Activated CD8-positive, alpha-beta T cell treated with anti-CD3 and anti-CD28 coated beads, Interleukin-2, amount 10 ng/mL, durations not matched to agents 7 days and 5 days (primary cell): ENCODE measurements around the gene NCAPH2. TPM values are rescaled to one million over a fixed set of nuclear protein-coding genes. Genes with fewer than 3 reads are reported as not detected.
A peak's percentile ranks its signal among the peaks of the same experiment; 100 is the strongest.

Experiments
- ATAC-seq: fragments of 150-1000 bp; cut with Tn5 transposase; one replicate; pipeline ENCODE4 v1.10.0; 2021; ENCODE audit warnings: moderate library complexity
- CTCF ChIA-PET: fragments of 350-600 bp; sonication (Branson Sonifier 250); formaldehyde crosslinking; loops from one replicate; lab custom pipeline; 2021; ENCODE audit warnings: antibody characterized with exemption; lab: Charles Lee
- POLR2A ChIA-PET: fragments of 350-600 bp; sonication (Branson Sonifier 250); formaldehyde crosslinking; loops from one replicate; lab custom pipeline; 2021; ENCODE audit warnings: antibody characterized with exemption; lab: Charles Lee
- DNase-seq: peaks from one replicate; pipeline ENCODE4 v3.0.0-alpha.2; 2020
- H3K27ac Mint-ChIP-seq: one replicate; pipeline ENCODE4 v1.8.0; 2021; ENCODE audit warnings: mild to moderate bottlenecking, mixed read lengths
- H3K27me3 Mint-ChIP-seq: one replicate; pipeline ENCODE4 v1.8.0; 2021; ENCODE audit warnings: low read depth, mixed read lengths
- H3K36me3 Mint-ChIP-seq: one replicate; pipeline ENCODE4 v1.8.0; 2021; ENCODE audit warnings: low read depth, mixed read lengths
- H3K4me1 Mint-ChIP-seq: one replicate; pipeline ENCODE4 v1.8.0; 2021; ENCODE audit warnings: low read depth, mixed read lengths
- H3K4me3 Mint-ChIP-seq: one replicate; pipeline ENCODE4 v1.8.0; 2021; ENCODE audit warnings: mild to moderate bottlenecking, mixed read lengths
- H3K9me3 Mint-ChIP-seq: one replicate; pipeline ENCODE4 v1.8.0; 2022; ENCODE audit warnings: mixed read lengths; ENCODE audit not compliant: insufficient read depth
- total RNA-seq, 2 experiments: library from RNA; stranded (reverse); gene quantifications; one replicate each; pipeline ENCODE4 v1.2.3, GENCODE V29; 2021

The NCAPH2 gene
- total RNA-seq, 2 experiments from 2014 or later: 146 to 150 TPM

DNA sequence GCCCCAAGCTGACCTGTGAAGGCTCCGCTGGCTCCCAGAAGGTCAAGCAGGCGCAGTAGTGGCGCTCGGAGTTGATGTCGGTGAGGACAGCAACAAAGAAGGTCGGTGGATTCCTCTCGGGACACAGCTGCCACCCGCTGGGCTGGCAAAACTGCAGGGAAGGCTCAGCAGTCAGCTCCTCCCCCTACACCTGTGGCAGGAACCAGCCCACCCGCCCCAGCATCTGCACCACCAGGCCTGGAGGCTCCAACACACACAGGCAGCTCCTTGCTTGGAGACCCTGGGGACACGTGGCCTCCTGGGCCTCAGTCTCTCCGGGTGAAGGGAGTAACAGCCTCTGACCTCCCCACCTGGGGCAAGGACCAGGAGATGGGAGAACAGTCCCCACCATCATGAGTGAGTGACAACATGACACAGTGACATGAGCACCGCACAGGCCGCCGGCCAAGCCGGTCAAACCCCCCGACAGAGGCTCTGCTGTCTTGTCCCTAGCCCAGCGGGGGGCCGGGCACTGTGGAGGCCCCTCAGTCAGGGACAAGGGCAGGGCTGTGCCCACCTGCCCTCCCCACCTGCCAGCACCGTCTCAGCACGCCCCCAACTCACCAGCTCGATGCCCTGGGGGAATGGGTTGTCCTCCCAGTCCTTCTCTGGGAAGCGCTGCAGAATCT is 40.1 kb upstream of the NCAPH2 start:
- Mint-ChIP-seq H3K4me1 (peaks cover 65% of the 10 kb centered on the region), H3K36me3 (peaks cover 48% of the 10 kb centered on the region), H3K9me3 (no peaks in the 10 kb centered on the region), H3K27me3 (no peaks in the 10 kb centered on the region), H3K4me3 (peak overlapping the region; percentile 71), H3K27ac (peak overlapping the region; percentile 95)
- ATAC-seq (no peak), DNase-seq (no peak)
- ChIA-PET POLR2A (interaction anchor here (1.3 to 2.0 kb wide), 2 partner anchors 25 to 153 kb away, joined by 3 to 10 read pairs; no protein-coding TSS in a partner anchor), CTCF (interaction anchor here (1.0 to 5.1 kb wide), 5 partner anchors 10 to 153 kb away, joined by 3 to 37 read pairs (median 9); partner anchors contain the start of genes LMF2, NCAPH2 and SCO2)

DNA sequence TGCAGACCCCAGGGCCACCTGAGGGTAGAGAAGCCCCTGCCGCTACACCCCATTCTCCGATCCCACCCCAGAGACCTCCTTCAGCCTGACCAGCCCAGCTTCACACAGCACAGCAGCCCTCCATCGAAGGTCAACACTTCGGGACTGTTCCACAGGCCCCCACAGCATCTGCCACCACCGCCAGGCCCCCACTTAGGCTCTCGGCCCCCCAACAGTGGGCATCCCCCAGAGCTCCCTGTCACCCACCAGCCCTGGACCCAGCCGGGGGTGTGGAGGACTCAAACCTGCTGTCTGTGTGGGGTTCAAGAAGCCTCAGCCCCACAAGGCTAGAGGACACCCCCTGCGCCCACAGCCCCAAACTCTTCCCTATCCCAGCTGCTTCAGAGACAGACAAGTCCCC is 39.4 kb upstream of the NCAPH2 start:
- ATAC-seq (no peak), DNase-seq (no peak)
- H3K4me1 Mint-ChIP-seq: peaks cover 72% of the 10 kb centered on the region
- peak overlapping the region; percentile 95 for H3K27ac Mint-ChIP-seq
- ChIA-PET CTCF (interaction anchor here (0.9 to 5.1 kb wide), 5 partner anchors 10 to 152 kb away, joined by 3 to 37 read pairs (median 9); partner anchors contain the start of genes LMF2, NCAPH2 and SCO2), POLR2A (interaction anchor here (0.8 to 2.4 kb wide), 5 partner anchors 26 to 153 kb away, joined by 3 to 20 read pairs (median 8); partner anchors contain the start of genes LMF2, NCAPH2 and SCO2)
- peaks cover 45% of the 10 kb centered on the region for H3K36me3 Mint-ChIP-seq
- no peaks in the 10 kb centered on the region for H3K27me3 Mint-ChIP-seq
- H3K9me3 Mint-ChIP-seq: no peaks in the 10 kb centered on the region
- H3K4me3 Mint-ChIP-seq: peak overlapping the region; percentile 71

DNA sequence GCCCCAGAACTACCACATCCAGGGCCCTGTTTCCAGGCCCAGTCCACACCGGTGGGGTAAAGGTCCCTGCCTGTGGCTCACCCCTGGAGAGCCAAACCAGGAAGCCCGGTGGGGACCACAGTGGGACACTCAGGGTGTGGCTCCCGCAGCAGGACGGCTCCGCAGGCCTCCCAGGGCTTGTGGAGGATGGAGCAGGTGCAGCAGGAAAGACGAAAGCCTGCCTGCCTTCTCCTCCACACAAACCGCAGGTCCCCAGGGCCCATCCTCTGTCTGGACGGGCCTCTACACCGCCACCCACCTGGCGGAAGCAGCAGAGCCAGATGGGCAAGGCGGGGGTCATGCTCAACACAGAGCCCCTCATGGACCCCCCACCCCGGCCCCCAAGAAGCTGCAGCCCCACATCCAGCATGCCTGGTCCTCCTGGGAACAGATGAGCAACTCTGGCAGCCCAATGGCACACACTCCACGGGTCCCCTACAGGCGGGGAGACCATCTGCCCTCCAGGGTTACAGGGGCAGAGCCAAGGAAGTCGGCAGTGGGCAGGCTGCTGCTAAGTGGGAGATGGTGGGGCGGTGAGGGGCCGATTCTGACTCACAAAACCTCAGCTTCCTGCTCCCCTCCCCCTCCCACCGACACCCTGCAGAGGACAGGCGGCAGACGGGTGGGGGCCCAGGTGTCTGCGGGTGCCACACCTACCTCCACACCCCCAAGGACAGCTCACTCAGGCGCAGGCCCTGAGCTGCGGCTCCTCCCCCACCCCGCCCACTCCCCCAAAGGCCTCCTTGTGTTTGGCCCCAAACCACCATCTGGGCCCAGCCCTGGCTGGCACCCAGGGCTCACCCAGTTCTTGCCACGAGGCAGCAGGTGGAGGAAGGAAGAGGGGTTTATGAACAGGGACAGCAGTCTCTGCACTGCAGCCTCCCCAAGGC is 38.4 kb upstream of the NCAPH2 start:
- Mint-ChIP-seq H3K4me1 (peaks cover 76% of the 10 kb centered on the region), H3K27ac (peak overlapping the region; percentile 95), H3K9me3 (no peaks in the 10 kb centered on the region), H3K4me3 (peak overlapping the region; percentile 71), H3K27me3 (no peaks in the 10 kb centered on the region), H3K36me3 (peaks cover 49% of the 10 kb centered on the region)
- POLR2A ChIA-PET: interaction anchor here (0.5 to 2.4 kb wide), 22 partner anchors 9 to 279 kb away, joined by 3 to 20 read pairs (median 4); partner anchors contain the start of genes LMF2, NCAPH2, SCO2 and TYMP
- ATAC-seq (peak; percentile 75), DNase-seq (peak; percentile 99)
- CTCF ChIA-PET: interaction anchor here (0.9 to 5.1 kb wide), 16 partner anchors 16 to 229 kb away, joined by 3 to 37 read pairs (median 5); partner anchors contain the start of genes LMF2, NCAPH2 and SCO2

DNA sequence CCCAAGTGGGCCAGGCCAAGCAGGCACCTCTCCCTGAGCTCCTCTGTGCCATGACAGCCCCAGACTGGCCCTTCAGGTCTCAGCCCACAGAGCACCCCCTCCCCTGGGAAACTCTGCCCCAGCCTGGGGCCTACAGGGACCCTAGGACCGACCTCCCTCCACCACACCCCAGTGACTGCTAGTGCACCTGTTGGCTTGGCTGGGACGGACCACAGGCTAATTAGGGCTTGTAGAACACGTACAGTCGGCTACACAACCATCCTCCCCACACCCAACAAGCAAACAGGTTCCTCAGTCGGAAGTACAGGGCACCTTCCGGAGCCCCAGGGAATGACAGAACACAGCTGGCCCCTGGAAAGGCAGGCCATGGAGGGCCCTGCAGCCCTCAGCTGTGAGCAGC is 37.5 kb upstream of the NCAPH2 start:
- H3K27ac Mint-ChIP-seq: peak overlapping the region; percentile 95
- no peaks in the 10 kb centered on the region for H3K27me3 Mint-ChIP-seq
- CTCF ChIA-PET: interaction anchor here (1.0 to 5.1 kb wide), 14 partner anchors 20 to 229 kb away, joined by 3 to 37 read pairs (median 5); partner anchors contain the start of genes HDAC10, LMF2, NCAPH2 and SCO2
- peak overlapping the region; percentile 71 for H3K4me3 Mint-ChIP-seq
- H3K36me3 Mint-ChIP-seq: peaks cover 45% of the 10 kb centered on the region
- POLR2A ChIA-PET: interaction anchor here (0.5 to 2.4 kb wide), 16 partner anchors 10 to 204 kb away, joined by 3 to 20 read pairs (median 4); partner anchors contain the start of genes LMF2, NCAPH2, SCO2 and TYMP
- peaks cover 80% of the 10 kb centered on the region for H3K4me1 Mint-ChIP-seq
- H3K9me3 Mint-ChIP-seq: no peaks in the 10 kb centered on the region
- ATAC-seq (no peak), DNase-seq (peak; percentile 41)

- POLR2A ChIA-PET: interaction anchor here (0.6 to 1.9 kb wide), 8 partner anchors 9 to 150 kb away, joined by 3 to 5 read pairs (median 4); no protein-coding TSS in a partner anchor
- ATAC-seq: no peak
- Mint-ChIP-seq H3K36me3 (peaks cover 39% of the 10 kb centered on the region), H3K4me3 (peak overlapping the region; percentile 71), H3K9me3 (no peaks in the 10 kb centered on the region), H3K4me1 (peaks cover 83% of the 10 kb centered on the region), H3K27me3 (no peaks in the 10 kb centered on the region), H3K27ac (peak overlapping the region; percentile 95)
- CTCF ChIA-PET: interaction anchor here (1.0 to 5.1 kb wide), 8 partner anchors 26 to 230 kb away, joined by 3 to 37 read pairs (median 6); partner anchors contain the start of genes HDAC10 and SCO2
- DNase-seq: no peak
These were observed 36.7 kb upstream of the NCAPH2 start for GRCh38 chr22:50471197-50471847.

DNA sequence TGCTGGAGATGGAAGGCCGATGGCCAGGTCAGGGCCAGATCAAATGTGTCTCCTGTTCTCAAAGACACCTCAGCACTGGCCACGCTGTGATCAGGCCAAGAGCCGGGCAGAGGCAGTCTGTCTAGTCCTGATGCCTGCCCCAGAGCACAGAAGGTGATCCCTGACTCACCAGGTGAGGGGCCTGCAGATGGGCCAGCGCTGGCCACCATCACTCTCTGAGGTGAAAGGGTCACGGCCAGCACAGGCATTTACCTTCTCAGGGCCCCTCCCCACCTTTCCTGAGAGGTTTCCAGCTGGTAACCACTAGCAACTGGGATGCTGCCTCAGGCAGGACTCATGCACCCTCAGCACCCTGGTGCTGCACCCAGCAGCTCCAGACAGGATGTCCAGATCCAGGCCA is 36.1 kb upstream of the NCAPH2 start:
- H3K27me3 Mint-ChIP-seq: no peaks in the 10 kb centered on the region
- ATAC-seq: no peak
- H3K4me3 Mint-ChIP-seq: peak overlapping the region; percentile 43
- peak overlapping the region; percentile 95 for H3K27ac Mint-ChIP-seq
- ChIA-PET CTCF (interaction anchor here (1.7 to 5.6 kb wide), 5 partner anchors 16 to 149 kb away, joined by 4 to 26 read pairs (median 11); partner anchors contain the start of gene SCO2), POLR2A (interaction anchor here (0.6 to 1.1 kb wide), 2 partner anchors 18 to 149 kb away, joined by 4 read pairs; no protein-coding TSS in a partner anchor)
- no peaks in the 10 kb centered on the region for H3K9me3 Mint-ChIP-seq
- peaks cover 80% of the 10 kb centered on the region for H3K4me1 Mint-ChIP-seq
- H3K36me3 Mint-ChIP-seq: peaks cover 33% of the 10 kb centered on the region
- DNase-seq: no peak

GRCh38 chr22:50473088-50473487 is 34.9 kb upstream of the NCAPH2 start:
- H3K4me3 Mint-ChIP-seq: peak overlapping the region; percentile 93
- ChIA-PET POLR2A (interaction anchor here (0.6 to 2.2 kb wide), 6 partner anchors 25 to 147 kb away, joined by 3 to 11 read pairs (median 3); partner anchors contain the start of genes LMF2, NCAPH2 and SCO2), CTCF (interaction anchor here (0.9 to 5.6 kb wide), 13 partner anchors 9 to 148 kb away, joined by 3 to 23 read pairs (median 5); partner anchors contain the start of genes ADM2, LMF2, NCAPH2 and SCO2)
- peak overlapping the region; percentile 84 for H3K27ac Mint-ChIP-seq
- ATAC-seq: peak; percentile 24
- peaks cover 72% of the 10 kb centered on the region for H3K4me1 Mint-ChIP-seq
- peaks cover 29% of the 10 kb centered on the region for H3K36me3 Mint-ChIP-seq
- peak; percentile 77 for DNase-seq
- H3K27me3 Mint-ChIP-seq: no peaks in the 10 kb centered on the region
- no peaks in the 10 kb centered on the region for H3K9me3 Mint-ChIP-seq

DNA sequence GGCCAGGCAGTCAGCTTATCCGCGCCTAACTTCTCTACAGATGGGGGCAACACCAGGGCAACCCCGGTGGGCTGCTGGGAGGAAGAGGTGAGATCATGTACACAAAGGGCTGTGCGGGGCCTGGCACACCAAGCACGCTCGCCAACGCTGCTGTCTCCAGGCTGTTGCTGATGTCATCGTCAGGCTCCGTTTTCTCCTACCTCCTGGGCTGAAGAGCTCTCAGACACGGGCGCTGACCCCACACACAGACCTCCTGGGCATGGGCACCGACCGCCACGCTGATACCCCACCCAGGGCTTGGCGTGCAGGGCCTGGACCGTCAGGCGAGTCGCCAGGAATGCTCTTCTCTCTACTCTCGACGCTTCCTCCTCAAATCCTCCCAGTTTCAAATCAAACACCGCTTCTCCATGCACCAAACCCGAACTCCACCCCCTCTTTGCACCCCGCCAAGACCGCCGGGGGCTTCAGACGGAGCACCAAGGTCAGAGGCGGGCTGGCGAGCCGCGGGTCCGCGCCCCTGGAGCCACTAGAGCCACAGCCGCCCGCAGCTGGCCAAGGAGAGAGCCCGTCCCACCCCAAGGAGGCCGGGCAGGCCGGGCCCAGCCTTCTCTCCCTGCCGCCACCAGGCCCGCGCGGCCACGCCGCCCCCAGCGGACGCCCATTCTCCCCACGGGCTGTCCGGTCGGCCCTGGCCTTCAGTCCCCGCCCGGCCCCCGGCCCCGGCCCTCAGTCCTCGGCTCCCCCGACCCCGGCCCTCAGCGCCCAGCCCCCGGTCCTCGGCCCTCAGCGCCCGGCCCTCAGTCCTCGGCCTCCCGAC is 34.0 kb upstream of the NCAPH2 start:
- Mint-ChIP-seq H3K9me3 (no peaks in the 10 kb centered on the region), H3K4me3 (peak overlapping the region; percentile 93), H3K4me1 (peaks cover 63% of the 10 kb centered on the region), H3K27ac (peak overlapping the region; percentile 84), H3K36me3 (peaks cover 25% of the 10 kb centered on the region), H3K27me3 (peaks cover 7% of the 10 kb centered on the region)
- DNase-seq (peak; percentile 65), ATAC-seq (no peak)
- ChIA-PET CTCF (interaction anchor here (0.8 to 5.6 kb wide), 18 partner anchors 8 to 147 kb away, joined by 3 to 23 read pairs (median 4); partner anchors contain the start of genes ADM2, LMF2, NCAPH2 and SCO2), POLR2A (interaction anchor here (0.6 to 2.2 kb wide), 7 partner anchors 24 to 146 kb away, joined by 3 to 11 read pairs (median 3); partner anchors contain the start of gene SCO2)

DNA sequence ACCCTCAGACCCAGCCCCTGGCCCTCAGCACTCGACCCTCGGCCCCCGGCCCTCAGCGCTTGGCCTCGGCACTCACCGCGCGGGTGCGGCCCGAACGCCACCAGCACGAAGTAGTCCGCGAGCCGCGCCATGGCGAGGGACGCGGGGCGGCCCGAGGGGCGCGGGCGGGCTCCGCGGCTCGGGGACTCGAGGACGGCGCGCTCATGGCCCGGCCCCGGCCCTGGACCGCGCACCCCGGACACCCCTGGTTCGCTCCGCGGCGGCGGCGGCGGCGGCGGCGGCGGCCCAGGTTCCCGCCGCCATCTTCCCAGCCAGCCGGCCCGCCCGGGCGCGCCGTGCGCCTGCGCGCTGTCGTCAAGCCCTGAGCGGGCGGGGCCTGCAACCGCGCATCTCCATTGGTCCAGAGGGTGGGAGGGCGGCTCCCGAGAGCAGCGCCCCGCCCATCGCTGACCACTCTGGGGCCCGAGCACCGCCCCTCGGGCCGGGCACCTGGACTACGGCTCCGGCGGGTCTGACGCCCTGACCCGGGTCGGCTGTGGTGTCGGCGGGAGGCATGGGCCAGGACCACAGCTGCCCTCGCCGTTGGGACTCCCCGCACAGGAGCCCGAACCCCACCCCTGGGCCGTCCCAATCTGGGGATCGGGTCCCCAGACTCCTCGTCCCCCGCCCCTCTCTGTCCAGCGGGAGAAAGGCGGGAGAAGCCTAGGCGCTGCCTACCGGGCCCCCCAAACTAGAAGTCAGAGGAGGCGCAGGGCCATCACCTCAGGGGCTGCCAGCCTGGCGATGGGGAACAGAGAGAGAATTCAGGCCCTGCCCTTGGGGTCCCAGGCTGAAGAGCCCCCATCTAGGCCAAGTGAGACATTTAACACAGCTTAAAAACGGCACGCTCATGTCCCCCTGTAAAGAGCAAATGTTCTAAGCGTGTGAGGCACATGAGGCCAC is 33.0 kb upstream of the NCAPH2 start, which contains the start of gene SBF1:
SBF1 (minus strand) TSS at position 326 of the 942 bp plus-strand sequence; CDS start at position 131, 195 bp downstream.
- DNase-seq (peak; percentile 91), ATAC-seq (peak; percentile 76)
- Mint-ChIP-seq H3K27me3 (peaks cover 14% of the 10 kb centered on the region), H3K9me3 (no peaks in the 10 kb centered on the region), H3K36me3 (peaks cover 25% of the 10 kb centered on the region), H3K4me1 (peaks cover 56% of the 10 kb centered on the region), H3K27ac (peak within 1 kb of the TSS; percentile 84), H3K4me3 (peak within 1 kb of the TSS; percentile 93)
- POLR2A ChIA-PET: interaction anchor here (0.9 to 1.0 kb wide), 2 partner anchors 33 to 51 kb away, joined by 4 read pairs; partner anchors contain the start of gene SCO2
- CTCF ChIA-PET: interaction anchor here (1.0 to 5.6 kb wide), 5 partner anchors 7 to 224 kb away, joined by 3 to 23 read pairs (median 5); partner anchors contain the start of genes ADM2, HDAC10 and SCO2
